ENCODE measurements around the gene USP3.
A peak's percentile ranks its signal among the peaks of the same experiment; 100 is the strongest.

The USP3 gene

DNA sequence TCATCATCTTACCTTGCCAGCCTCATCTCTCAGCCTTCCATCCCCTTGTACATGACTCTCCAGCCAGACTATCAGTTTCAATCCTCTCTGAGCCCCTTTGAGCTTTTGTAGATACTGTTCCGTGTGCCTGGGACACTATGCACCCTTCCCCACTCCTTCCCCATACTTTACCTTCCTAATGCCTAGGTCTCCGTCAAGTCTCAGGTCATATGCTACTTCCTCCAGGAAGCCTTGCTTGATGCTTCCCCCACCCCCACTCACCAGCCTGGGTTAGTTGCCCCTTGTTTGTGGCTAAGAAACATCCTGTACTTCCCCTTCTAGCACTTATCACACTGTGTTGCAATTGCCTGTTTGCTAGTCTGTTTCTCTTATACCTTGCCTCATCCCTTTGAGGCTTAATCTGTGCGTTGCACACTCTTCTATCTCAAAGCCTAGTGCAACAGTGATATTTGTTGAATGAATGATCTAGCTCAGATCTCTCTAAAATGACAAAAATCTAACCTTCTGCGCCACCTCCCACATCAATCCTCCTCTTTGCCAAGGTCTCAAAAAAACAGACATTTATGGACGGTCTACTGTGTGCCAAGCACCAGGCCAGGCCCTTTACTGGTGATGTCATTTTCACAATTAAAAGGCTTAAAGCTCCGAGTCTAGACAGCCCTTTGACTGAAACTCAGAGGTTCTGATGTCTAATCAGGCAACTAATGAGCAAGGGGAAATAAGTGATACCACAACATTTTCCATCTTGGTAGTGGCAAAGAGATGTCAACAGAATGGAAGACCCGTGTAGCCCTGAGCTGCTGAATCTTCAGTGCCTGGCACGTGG, 6.5 kb upstream of the USP3 start:
- DNase-seq: peak; percentile 91 to 92

DNA sequence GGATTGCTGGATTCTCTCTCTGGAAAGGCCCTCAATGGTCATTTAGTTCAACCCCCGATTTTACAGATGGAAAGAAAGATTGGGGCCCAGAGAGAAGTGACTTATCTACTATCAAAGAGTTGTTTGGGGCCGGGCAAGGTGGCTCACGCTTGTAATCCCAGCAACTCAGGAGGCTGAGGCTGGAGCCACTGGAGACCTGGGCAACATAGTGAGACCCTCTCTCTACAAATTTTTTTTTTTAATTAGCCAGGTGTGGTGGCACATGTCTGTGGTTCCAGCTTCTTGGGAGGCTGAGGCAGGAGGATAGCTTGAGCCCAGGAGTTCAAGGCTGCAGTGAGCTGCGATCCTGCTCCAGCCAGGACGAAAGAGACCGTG, 5.2 kb upstream of the USP3 start:
- no peak for DNase-seq

DNA sequence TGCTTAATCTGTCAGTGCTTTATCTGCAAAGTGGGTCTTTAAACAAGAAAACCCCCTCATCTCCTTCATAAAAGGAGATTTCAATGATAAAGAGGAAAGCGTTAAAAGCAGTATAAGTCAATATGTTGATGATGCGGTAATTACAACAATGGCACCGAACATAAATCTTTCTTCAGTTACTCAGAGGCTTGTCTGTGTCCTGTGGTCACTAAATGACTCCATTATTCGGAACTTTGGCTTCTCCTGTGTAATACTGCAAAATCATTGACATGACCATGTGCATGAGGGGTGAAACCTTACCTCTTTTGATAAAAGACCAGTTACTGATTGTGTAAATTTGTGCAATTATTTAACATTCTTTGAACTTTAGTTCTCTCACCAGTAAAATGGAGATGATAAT, 4.8 kb upstream of the USP3 start:
- DNase-seq: no peak

DNA sequence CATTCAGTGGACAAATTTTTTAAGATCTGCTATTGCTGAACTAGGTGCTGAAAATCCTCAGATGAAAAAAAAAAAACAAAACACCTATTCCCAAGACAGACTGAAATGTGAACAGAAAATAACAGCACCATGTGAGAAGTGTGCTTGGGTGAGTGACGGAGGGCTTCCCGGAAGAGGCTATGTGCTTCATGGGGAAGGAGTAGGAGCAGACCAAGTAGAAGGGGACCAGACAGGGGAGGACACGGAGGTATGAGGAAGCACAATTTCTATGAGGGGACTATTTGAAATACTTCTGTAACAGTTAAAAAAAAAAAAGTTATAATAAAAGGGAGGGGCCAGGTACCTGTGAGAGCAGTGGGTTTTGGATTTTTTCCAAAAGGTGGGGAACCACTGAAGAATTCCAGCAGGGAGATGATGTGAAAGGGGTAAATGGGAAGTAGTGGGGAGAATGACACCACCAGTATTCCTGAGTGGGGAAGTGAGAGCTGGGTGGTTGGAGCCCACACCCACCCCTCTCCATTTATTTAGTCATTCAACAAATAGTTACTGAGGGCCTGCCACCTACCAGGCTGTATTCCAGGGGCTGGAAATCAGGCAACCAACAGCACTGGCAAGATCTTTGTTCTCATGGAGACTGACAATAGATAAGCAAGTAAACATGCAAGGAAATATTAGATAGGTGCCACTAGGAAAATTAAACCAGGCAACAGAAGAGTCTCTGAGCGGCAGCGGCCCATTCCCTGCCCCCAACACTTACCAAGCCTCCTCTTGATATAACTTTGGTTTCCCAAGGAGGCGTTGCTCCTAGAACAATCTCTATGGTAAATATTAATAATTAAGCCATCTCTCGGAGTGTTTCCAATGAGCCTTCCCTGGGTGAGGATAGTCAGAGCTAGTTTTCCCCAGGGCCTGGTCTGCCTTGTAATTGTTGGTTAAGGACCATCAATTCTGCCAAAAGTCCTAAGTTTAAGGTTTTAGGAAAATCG, 3.8 kb upstream of the USP3 start:
- DNase-seq: peak; percentile 60 to 62

DNA sequence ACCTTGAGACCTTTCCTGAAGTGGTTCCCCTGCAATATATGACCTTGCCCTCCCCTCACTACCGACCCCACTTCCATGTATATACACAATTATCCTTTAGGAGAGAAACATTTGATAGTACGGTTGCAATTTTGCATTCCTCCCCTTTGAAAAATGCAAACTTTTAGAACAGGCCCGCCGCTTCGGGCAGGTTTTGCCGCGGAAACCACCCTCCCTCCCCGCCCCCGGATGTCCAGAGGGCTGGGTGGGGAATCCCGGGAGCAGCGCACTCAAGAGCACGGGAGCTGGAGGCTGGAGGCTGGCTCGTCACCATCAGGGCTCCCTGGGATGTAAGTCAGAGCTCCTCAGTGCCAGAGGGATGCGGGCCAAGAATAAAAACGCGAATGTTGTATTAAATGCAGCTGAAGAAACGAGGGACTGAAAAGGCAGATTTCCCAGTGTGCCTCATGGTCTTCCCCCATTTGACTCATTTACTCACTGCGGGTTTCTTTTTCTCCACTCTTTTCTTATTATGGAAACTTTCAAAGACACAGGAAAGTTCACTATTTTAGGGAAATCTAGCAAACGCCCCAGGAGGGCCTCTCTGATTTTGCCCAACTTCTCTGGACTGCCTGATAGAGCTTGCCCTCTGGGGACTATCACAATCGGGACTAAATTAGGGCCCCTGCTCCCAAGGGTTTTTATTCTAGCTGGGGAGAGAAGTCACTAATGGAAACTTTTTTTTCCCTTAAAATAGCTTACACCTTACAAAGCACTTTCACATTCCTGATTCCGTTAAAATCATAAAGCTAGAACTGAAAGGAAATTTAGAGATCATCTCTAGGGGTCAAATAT, 2.9 kb upstream of the USP3 start:
- peak; percentile 30 to 76 for DNase-seq

DNA sequence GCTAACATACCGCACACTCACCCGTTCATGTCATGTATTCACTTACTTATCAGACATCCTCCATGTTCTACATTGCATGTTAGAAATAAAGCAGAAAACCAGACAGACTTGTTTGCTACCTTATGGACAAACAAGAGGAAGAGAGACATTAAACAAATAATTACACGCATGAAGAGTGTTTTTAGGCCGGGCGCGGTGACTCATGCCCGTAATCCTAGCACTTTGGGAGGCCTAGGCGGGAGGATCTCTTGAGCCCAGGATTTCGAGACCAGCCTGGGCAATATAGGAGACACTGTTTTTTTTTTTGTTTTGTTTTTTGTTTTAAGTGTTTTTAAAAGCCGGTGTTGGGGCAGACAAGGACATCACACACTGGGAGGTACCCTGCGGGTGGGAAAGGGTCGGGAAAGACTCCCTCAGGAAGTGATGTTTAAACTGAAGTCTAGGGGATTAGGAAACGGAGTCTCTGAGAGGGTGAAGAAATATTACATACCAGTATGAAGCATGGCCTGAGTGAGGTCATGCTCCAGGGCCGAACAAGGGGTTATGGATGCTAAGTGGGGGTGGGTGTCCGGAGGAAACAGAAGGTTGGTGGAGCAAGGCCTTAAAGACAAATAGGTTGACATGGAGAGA, 2.1 kb upstream of the USP3 start:
- peak; percentile 75 to 77 for DNase-seq

DNA sequence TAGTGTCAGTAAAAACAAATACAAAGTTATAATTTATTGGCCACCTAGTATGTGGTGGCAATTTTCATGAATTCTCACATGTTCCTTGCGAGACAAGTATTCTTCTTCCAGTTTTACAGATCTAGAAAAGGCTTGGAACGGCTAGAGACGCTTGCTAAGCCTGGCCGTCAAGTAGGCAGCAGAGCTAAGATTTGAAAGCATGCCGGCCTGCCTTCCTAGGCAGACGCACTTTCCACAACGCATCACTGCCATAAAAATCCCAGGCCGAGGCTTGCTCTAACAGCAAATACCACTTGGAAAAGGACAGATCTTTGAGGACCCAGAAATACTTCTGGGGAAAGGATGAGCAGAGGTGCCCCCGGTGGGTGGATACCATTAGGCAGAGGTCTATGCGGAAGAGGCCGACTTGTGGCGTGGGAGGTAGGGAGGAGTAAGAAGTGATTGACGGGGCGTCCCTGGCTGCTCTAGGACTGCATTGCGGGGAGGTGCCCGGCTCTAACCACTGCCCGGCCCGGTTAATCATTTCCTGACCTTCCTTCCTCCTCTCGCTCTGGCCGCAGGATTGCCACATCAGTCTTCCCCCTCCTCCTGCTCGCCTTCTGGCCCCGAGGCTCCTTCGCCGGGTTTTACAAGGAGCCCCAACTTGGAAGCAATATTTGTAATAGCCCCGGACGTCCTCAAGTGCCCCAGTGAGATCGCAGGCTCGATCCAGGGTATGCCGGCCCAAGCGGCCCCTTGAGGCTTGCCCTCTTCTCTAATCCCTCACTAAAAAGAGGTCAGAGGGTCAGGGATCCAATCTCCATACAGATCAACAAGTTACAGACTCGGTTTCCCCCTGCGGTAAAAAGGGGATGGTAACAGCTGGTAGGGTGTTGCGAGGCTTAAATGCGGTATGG, 1.3 kb upstream of the USP3 start:
- DNase-seq: peak; percentile 99

DNA sequence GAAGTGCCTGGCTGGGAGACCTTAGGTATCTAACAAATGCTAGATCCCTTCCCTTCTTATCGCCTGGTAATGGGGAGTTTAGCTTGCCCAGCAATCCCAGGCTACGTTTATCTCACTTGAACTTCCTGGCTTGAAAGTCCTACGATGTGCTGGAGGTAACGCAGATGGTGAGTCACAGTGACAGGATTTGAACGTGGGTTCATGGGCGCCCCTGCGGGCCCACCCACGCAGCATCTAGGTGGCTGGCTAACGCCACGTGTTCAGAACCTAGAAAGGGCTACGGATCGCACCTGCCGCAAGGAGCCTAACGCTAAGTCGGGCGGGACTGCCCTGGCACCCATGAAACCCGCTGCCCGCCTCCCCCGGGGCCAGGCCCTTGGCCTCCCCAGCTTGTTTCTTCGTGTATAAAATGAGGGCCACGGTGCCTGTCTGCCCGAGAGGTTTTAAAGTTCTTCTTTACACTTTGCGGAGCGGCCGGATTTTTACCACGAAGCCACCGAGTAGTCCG, 600 bp upstream of the USP3 start:
- peak; percentile 70 to 85 for DNase-seq

DNA sequence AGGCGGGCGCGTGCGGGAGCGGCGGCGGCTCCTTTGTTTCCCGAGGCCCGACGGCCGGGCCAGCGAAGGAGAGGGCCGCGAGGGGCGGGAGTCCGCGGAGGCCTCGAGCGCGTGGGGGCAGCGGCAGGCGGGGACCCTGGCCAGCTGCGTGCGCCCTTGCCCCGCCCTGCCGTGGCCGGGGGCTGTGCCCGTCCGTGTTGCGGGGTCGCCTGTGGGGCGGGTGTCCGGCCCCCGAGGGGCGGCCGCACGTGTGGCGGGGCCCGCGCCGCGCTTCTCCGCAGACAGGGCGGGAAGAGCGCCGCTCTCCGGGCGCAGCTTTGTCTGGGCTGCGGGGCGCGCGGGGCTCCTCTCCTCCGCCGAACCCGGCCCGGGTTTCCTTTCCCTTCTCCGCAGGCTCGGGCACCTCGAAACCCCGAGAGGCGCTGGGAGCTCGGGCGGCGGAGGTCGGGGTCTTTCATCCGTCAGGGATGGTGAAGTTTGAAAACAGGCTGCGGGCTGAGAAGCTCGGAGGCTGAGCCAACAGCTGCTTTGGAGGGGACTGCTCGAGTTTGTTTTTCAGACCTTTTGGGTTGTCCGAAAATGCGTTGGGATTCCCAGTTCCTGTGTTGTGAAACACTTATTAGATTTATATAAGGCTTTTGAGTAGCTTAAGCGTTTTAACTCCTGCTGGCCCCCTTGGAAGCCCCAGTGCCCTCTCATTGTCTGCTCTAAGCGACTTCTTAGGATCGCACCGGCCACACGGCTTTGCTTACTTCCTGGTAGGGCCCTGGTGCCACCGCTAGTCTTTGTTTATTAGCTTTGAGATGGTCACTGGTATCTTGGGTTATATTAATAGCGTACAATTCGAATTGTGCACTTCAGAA, 817 bp downstream of the USP3 start:
- DNase-seq: peak; percentile 64 to 73

DNA sequence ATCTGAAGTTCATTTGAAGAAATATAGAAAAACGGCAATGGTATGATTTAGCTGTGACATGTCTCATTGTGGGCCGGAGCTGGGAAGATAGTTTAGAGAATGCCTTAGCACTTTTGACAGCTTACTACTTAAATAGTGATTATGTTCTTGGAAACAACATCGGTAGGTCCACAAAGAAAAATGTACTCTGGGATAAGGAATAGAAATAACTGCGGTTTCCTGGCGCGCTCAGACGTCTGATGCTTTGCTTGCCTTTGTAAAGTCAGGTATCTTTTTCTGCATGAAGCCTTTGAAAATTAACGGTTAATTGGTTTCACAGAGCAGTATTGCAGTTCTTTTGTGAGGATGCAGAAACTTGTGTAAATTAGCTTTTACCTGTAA, 1.4 kb downstream of the USP3 start:
- DNase-seq: no peak

DNA sequence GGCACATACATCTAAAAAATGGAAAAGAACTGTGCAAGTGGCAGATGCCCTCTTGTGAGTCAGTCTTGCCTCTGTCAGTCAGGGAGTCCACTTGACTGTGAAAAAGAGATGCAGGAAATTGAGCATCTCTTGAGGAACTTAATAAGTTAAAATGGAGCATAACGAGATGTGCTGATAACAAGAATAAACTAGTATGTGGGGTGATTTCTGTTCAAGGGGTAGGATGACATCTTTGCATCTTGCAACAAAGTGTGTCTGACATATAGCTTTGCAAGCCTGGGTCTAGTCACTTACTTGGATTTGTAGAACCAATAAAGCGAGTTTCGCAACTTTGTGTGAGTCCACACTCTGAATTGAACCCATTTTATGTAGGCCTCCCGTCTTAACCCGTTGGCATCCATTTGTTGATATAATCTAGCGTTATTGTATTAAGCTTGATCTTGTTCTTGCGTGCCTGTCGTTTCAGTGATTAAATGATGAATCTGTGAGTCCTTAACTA, 2.2 kb downstream of the USP3 start:
- peak; percentile 29 to 51 for DNase-seq

DNA sequence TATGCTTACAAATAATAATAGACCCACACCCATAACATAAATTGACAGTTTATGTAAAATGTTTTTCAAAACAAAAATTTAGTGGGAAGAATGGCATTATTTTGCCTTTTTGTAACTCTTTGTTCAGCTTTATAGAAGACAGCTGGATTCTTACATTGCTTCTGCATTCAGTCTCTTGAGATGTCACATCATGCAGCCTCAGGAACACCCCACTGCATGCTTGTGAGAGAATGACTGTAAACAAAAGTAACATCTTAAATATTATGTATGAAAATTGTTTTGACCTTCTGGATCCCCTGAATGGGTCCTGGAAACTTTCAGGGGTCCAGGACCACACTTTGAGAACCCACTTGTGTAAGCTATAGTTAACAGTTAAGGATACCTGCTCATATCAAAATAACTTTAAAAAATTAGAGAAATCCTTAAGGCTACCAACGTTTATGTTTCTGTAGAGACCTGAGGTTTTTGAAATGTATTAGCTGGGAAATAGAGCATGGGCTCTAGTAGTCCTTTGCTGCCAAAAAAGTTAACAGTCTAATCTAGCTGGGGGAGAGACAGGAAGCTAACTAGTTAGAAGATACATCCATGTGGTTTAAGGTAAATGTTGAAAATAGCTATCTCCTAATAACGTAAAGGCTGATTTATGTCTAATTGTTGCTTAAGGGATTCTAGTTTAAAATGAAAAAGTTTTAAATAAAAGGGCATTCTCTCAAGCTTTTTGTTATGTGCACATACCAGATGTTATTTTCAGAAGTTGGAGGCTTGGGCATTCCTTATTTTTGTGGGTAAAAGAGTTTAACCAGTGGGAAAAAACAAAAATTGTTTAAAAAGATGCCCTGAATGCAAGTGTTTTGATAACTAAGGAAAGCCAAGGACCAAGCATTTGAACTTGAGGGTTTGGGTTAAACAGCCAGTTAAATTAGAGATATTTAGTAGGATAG, 3.8 kb downstream of the USP3 start:
- no peak for DNase-seq

DNA sequence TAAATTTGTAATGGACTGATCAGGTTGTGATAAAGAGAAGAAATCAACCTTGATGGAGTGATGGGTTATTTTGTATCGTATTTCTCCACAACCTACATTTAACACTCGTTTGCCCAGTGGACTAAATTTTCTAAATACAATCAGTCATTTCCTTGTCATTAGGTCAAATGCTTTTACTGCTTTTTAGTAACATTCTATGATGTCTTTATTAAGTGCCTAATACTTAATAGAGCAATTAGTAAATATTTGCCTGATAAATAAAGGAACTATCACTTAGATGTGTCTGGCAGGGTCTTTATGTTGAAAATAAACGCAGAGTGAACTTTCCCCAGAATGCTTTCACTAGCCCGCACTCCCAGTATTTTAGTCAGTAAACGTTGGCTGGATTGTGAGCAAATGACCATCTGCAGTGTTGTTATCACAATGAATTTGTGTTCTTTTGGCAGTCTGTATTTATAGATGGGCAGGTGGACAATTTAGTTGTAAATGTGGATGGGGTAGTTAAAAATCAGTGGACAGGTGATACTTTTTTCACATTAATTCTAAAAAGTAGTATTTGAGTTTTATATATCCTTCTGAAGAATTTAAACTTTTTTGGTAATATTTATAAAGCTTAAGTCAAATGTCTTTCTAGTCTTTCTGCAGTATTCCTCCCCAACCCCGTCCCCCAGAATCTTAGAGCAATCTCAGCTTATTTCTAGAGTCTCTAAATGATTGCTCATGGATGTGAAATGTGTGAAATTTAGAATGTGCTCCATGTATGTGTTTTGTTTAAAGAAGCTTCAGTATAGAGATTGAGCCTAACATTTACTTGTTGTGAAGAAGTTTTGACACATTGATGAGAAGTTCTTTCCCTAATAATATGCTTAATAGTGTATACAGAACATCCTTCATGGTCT, 4.9 kb downstream of the USP3 start:
- no peak for DNase-seq

DNA sequence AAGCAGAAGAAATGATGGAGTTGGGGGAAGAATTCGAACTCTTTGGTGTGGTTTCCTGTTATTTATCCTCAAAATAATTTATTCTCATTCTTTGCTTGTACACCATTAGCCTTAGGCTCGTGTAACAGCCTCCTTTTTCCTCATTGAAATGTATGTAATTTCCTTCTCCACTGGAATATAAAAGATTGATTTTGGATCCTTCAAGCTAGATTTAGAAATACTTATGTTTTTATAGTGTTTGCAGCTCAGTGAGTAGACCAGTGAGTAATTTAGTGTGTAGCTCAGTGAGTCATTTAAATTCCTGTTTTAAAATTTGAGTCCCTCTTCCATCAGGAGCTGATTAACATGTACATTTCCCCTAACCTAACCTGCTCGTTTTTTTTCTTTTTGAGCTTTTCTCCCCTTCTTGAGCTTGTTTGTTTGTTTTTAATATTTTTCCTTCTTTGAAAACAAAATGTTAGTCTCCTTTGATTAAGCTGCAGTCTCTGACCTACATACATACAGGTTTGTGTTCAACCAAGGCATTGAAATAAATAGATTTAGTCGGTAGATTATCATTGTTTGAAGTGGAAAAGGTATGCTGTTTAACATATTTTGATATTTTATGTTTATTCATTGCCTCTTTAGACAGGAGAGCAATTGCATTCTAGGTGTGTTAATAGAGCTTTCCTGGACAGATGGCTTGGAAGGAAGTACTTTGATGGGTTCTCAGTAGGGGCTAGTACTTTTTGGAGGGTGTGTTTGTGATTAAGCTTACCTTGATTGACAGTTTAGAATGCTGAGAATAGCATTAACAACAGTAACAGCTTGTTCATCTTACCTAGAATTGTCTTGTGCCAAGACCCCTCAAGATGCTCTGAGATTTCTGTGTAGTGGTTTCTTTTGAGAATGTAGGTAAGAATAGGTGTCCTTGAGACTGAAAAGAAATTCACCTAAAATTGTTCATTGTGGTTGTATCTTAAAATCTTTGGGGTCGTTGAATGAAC, 5.9 kb downstream of the USP3 start:
- DNase-seq: peak in 1 of 2 donors; percentile 31

DNA sequence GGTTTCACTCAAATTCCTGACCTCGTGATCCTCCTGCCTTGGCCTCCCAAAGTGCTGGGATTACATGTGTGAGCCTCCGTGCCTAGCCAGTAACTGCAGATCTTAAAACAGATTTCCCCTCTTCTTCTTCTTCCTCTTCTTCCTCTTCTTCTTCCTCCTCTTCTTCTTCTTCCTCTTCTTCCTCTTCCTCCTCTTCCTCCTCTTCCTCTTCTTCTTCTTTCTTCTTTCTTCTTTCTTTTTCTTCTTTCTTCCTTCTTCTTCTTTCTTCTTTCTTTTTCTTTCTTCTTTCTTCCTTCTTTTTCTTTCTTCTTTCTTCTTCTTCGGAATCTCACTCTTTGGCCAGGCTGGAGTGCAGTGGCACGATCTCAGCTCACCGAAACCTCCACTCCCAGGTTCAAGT, 7.8 kb downstream of the USP3 start:
- no peak for DNase-seq

DNA sequence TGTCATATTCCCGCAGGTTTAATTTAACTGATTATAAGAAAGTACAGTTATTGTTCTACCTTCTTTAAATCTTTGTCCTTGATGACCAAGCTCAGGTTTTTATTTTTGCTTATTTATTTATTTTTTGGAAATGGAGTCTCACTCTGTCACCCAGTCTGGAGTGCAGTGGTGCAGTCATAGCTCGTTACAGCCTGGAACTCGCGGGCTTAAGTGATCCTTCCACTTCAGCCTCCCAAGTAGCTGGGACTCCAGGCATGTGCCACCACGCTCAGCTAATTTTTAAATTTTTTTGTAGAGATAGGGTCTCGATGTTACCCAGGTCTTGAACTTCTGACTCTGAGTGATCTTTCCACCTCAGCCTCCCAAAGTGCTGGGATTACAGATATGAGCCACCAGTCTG, 8.9 kb downstream of the USP3 start:
- no peak for DNase-seq
